HEK293T (cell line): ENCODE results near the gene SHPK.
A peak's percentile ranks its signal among the peaks of the same experiment; 100 is the strongest.

ENCODE experiments used
- CTCF ChIA-PET: fragments of 350-600 bp; formaldehyde crosslinking; extraction: SDS; loops from one replicate; lab custom pipeline; 2021; ENCODE audit warnings: antibody characterized with exemption, inconsistent platforms; lab: Yijun Ruan, JAX
- POLR2A ChIA-PET: fragments of 350-600 bp; formaldehyde crosslinking; extraction: SDS; loops from one replicate; lab custom pipeline; 2020; ENCODE audit warnings: antibody characterized with exemption, inconsistent platforms; lab: Yijun Ruan, JAX
- DNase-seq: peaks from one replicate; pipeline ENCODE4 v3.0.0; 2012; ENCODE audit warnings: mixed read lengths; ENCODE audit errors: extremely low spot score
- ARNT ChIP-seq: fragments of 450-650 bp; IDR thresholded peaks from 2 replicates; pipeline ENCODE4 v1.6.1; 2017; ENCODE audit warnings: mild to moderate bottlenecking
- BHLHE40 ChIP-seq: fragments of 450-650 bp; IDR thresholded peaks from 2 replicates; pipeline ENCODE4 v1.6.1; 2016; ENCODE audit warnings: mild to moderate bottlenecking, moderate library complexity, borderline replicate concordance
- CTBP1 ChIP-seq: fragments of 450-650 bp; IDR thresholded peaks from 2 replicates; pipeline ENCODE4 v1.6.1; 2016; ENCODE audit warnings: borderline replicate concordance
- ELF4 ChIP-seq: fragments of 450-650 bp; IDR thresholded peaks from 2 replicates; pipeline ENCODE4 v1.6.1; 2017; ENCODE audit warnings: antibody characterized with exemption
- FOXA1 ChIP-seq: fragments of 450-650 bp; IDR thresholded peaks from 2 replicates; pipeline ENCODE4 v1.6.1; 2016; ENCODE audit warnings: mild to moderate bottlenecking
- FOXK2 ChIP-seq: fragments of 450-650 bp; IDR thresholded peaks from 2 replicates; pipeline ENCODE4 v1.6.1; 2016; ENCODE audit warnings: mild to moderate bottlenecking
- FOXM1 ChIP-seq: fragments of 450-650 bp; IDR thresholded peaks from 2 replicates; pipeline ENCODE4 v1.6.1; 2017; ENCODE audit warnings: mild to moderate bottlenecking, borderline replicate concordance
- HDGF ChIP-seq: fragments of 450-650 bp; IDR thresholded peaks from 2 replicates; pipeline ENCODE4 v1.6.1; 2017; ENCODE audit warnings: antibody characterized with exemption, borderline replicate concordance
- L3MBTL2 ChIP-seq: fragments of 450-650 bp; conservative IDR thresholded peaks from 2 replicates; pipeline ENCODE4 v1.6.1; 2016; ENCODE audit warnings: mild to moderate bottlenecking
- LEF1 ChIP-seq: fragments of 450-650 bp; IDR thresholded peaks from 2 replicates; pipeline ENCODE4 v1.6.1; 2017; ENCODE audit warnings: mild to moderate bottlenecking, borderline replicate concordance
- NFRKB ChIP-seq: fragments of 450-650 bp; IDR thresholded peaks from 2 replicates; pipeline ENCODE4 v1.6.1; 2016; ENCODE audit warnings: mild to moderate bottlenecking, moderate library complexity
- PKNOX1 ChIP-seq: fragments of 450-650 bp; IDR thresholded peaks from 2 replicates; pipeline ENCODE4 v1.6.1; 2016
- SP1 ChIP-seq: fragments of 450-650 bp; IDR thresholded peaks from 2 replicates; pipeline ENCODE4 v1.6.1; 2017
- SUZ12 ChIP-seq: fragments of 450-650 bp; IDR thresholded peaks from 2 replicates; pipeline ENCODE4 v1.6.1; 2016; ENCODE audit warnings: mild to moderate bottlenecking
- TARDBP ChIP-seq: fragments of 450-650 bp; IDR thresholded peaks from 2 replicates; pipeline ENCODE4 v1.6.1; 2016
- ZNF384 ChIP-seq: fragments of 450-650 bp; IDR thresholded peaks from 2 replicates; pipeline ENCODE4 v1.6.1; 2016

The SHPK gene

GRCh38 chr17:3635474-3636153 lies 436 bp downstream of the SHPK start:
- TF ChIP-seq L3MBTL2 (peak; percentile 42), TARDBP (no peak)
- ChIA-PET CTCF (interaction anchor here (1.0 kb wide), 1 partner anchor 47 kb away, joined by 3 read pairs; no protein-coding TSS in a partner anchor), POLR2A (interaction anchor here (0.9 to 1.9 kb wide), 5 partner anchors 12 to 596 kb away, joined by 3 to 17 read pairs (median 3); partner anchors contain the start of genes EMC6, HASPIN and TAX1BP3)
- DNase-seq = peak; percentile 20

- no peak for DNase-seq
- CTCF ChIA-PET = no interaction called here
- TF ChIP-seq TARDBP = no peak
- TF ChIP-seq ELF4 = no peak
- no peak for TF ChIP-seq HDGF
- no peak for TF ChIP-seq PKNOX1
- TF ChIP-seq FOXK2 = no peak
- no peak for TF ChIP-seq LEF1
- no peak for TF ChIP-seq L3MBTL2
- no peak for TF ChIP-seq SUZ12
- TF ChIP-seq BHLHE40 = no peak
- TF ChIP-seq FOXM1 = no peak
- no peak for TF ChIP-seq NFRKB
- TF ChIP-seq FOXA1 = no peak
- POLR2A ChIA-PET = no interaction called here
Measured at GRCh38 chr17:3632287-3632686, 3.8 kb downstream of the SHPK start.

GRCh38 chr17:3630781-3631180 lies 5.3 kb downstream of the SHPK start:
- no peak for DNase-seq
- no peak for TF ChIP-seq HDGF
- TF ChIP-seq SP1 = no peak
- no peak for TF ChIP-seq FOXM1
- no peak for TF ChIP-seq ZNF384
- TF ChIP-seq ARNT = no peak
- no peak for TF ChIP-seq CTBP1
- TF ChIP-seq ELF4 = no peak
- no peak for TF ChIP-seq NFRKB
- no peak for TF ChIP-seq TARDBP
- no peak for TF ChIP-seq BHLHE40
- POLR2A ChIA-PET = no interaction called here
- CTCF ChIA-PET = no interaction called here

GRCh38 chr17:3627769-3628167 lies 8.3 kb downstream of the SHPK start:
- POLR2A ChIA-PET = no interaction called here
- TF ChIP-seq CTBP1 (no peak), TARDBP (no peak), BHLHE40 (no peak), L3MBTL2 (no peak), LEF1 (no peak), SP1 (no peak), NFRKB (no peak), SUZ12 (no peak), FOXM1 (no peak), FOXA1 (no peak), ELF4 (no peak), HDGF (no peak), ZNF384 (no peak), FOXK2 (no peak), ARNT (no peak), PKNOX1 (no peak)
- no peak for DNase-seq
- CTCF ChIA-PET = interaction anchor here (0.8 to 1.0 kb wide), 2 partner anchors 25 to 77 kb away, joined by 3 read pairs; no protein-coding TSS in a partner anchor

GRCh38 chr17:3626831-3627768 lies 8.9 kb downstream of the SHPK start:
- POLR2A ChIA-PET = no interaction called here
- CTCF ChIA-PET = interaction anchor here (0.6 to 1.0 kb wide), 3 partner anchors 24 to 112 kb away, joined by 3 read pairs; no protein-coding TSS in a partner anchor
- DNase-seq = no peak
- no peak for TF ChIP-seq ARNT
- TF ChIP-seq CTBP1 = no peak
- no peak for TF ChIP-seq PKNOX1

- POLR2A ChIA-PET = no interaction called here
- CTCF ChIA-PET = interaction anchor here (1.4 kb wide), 1 partner anchor 20 kb away, joined by 5 read pairs; no protein-coding TSS in a partner anchor
- no peak for DNase-seq
- TF ChIP-seq HDGF (no peak), PKNOX1 (no peak), FOXK2 (no peak), SP1 (no peak), CTBP1 (no peak), L3MBTL2 (no peak), FOXM1 (no peak)
Measured at GRCh38 chr17:3622977-3623594, 13.0 kb downstream of the SHPK start.
